B cell (primary cell): Measurements from ENCODE around the gene DCUN1D1. TPM values are rescaled to one million over a fixed set of nuclear protein-coding genes. Genes with fewer than 3 reads are reported as not detected.

ENCODE experiments used
- ATAC-seq: fragments of 200-7000 bp; cut with Tn5 transposase; one replicate; pipeline ENCODE4 v1.10.0; 2021; ENCODE audit warnings: low read depth, mild to moderate bottlenecking, moderate number of reproducible peaks, moderate library complexity
- CTCF ChIA-PET: fragments of 350-600 bp; sonication (Branson Sonifier 250); formaldehyde crosslinking; loops from one replicate; lab custom pipeline; 2021; ENCODE audit warnings: antibody characterized with exemption, inconsistent platforms; lab: Charles Lee
- POLR2A ChIA-PET: fragments of 350-600 bp; sonication (Branson Sonifier 250); formaldehyde crosslinking; loops from one replicate; lab custom pipeline; 2021; ENCODE audit warnings: antibody characterized with exemption; lab: Charles Lee
- DNase-seq: peaks from one replicate; pipeline ENCODE4 v3.0.0; 2013
- H2AFZ ChIP-seq: 2 replicates; pipeline ENCODE4 v1.6.1; 2012; ENCODE audit warnings: mild to moderate bottlenecking, low read depth, low read length; ENCODE audit not compliant: insufficient read depth, poor library complexity, severe bottlenecking
- H3K27ac ChIP-seq, 2 donors: 1 replicate in 1 of 2; 2 replicates in 1 of 2; pipeline ENCODE4 v1.5.1; 2012 to 2013; ENCODE audit warnings: low read length in 2 of 2, mild to moderate bottlenecking in 2 of 2, moderate library complexity in 1 of 2
- H3K27me3 ChIP-seq, 4 experiments: fragments of 200-600 bp in 1 of 4; sonication (generic) in 1 of 4; replicated peaks in 1 of 4; 1 replicate in 2 of 4; 2 replicates in 2 of 4; pipeline versions ENCODE4 v1.6.1 to v1.7.0; 2013 to 2016; ENCODE audit warnings: low read length in 3 of 4, mild to moderate bottlenecking in 2 of 4, mixed read lengths in 1 of 4, moderate library complexity in 1 of 4; ENCODE audit not compliant: insufficient read depth in 4 of 4, control insufficient read depth in 3 of 4; ENCODE audit errors: control extremely low read depth in 1 of 4
- H3K36me3 ChIP-seq, 2 experiments: replicated peaks in 1 of 2; 1 replicate in 1 of 2; 2 replicates in 1 of 2; pipeline versions ENCODE4 v1.6.1 to v1.7.1; 2013; ENCODE audit warnings: low read length in 1 of 2; ENCODE audit not compliant: insufficient read depth in 2 of 2, control insufficient read depth in 1 of 2; ENCODE audit errors: control extremely low read depth in 1 of 2, extremely low read depth in 1 of 2
- H3K4me1 ChIP-seq, 2 donors: fragments of 200-600 bp in 1 of 2; sonication (generic) in 1 of 2; 1 replicate in 1 of 2; 2 replicates in 1 of 2; pipeline versions ENCODE4 v1.5.1 to v1.6.1; 2013 to 2017; ENCODE audit warnings: low read length in 2 of 2; ENCODE audit not compliant: control insufficient read depth in 2 of 2, insufficient read depth in 2 of 2
- H3K4me2 ChIP-seq: replicated peaks from 2 replicates; pipeline ENCODE3; 2012; ENCODE audit warnings: mild to moderate bottlenecking, low read depth, low read length; ENCODE audit not compliant: poor library complexity, severe bottlenecking
- H3K4me3 ChIP-seq, 5 experiments: fragments of 200-600 bp in 1 of 5; sonication (generic) in 1 of 5; 1 replicate in 3 of 5; 2 replicates in 2 of 5; pipeline versions ENCODE4 v1.5.1 to v1.7.0; 2011 to 2016; ENCODE audit warnings: low read length in 4 of 5, mild to moderate bottlenecking in 4 of 5, low read depth in 2 of 5, control low read depth in 1 of 5, moderate library complexity in 1 of 5; ENCODE audit not compliant: insufficient read depth in 1 of 5; ENCODE audit errors: control extremely low read depth in 1 of 5, extremely low read depth in 1 of 5
- H3K79me2 ChIP-seq: fragments of 200-600 bp; sonication (generic); one replicate; pipeline ENCODE4 v1.6.0; 2016; ENCODE audit warnings: low read length; ENCODE audit not compliant: control insufficient read depth, insufficient read depth
- H3K9ac ChIP-seq: fragments of 200-600 bp; sonication (generic); 2 replicates; pipeline ENCODE4 v1.6.1; 2017; ENCODE audit warnings: mild to moderate bottlenecking, low read length, moderate library complexity
- H3K9me3 ChIP-seq, 3 donors: one replicate each; pipeline versions ENCODE4 v1.6.1 to v1.7.1; 2013; ENCODE audit warnings: low read length in 2 of 3; ENCODE audit not compliant: control insufficient read depth in 2 of 3, insufficient read depth in 1 of 3; ENCODE audit errors: control extremely low read depth in 1 of 3
- H4K20me1 ChIP-seq: 2 replicates; pipeline ENCODE4 v1.6.0; 2012; ENCODE audit warnings: mild to moderate bottlenecking, low read length; ENCODE audit not compliant: insufficient read depth, control insufficient read depth, poor library complexity, severe bottlenecking
- H3K27ac Mint-ChIP-seq: one replicate; pipeline ENCODE4 v1.8.0; 2021; ENCODE audit warnings: mixed read lengths
- H3K27me3 Mint-ChIP-seq: one replicate; pipeline ENCODE4 v1.8.0; 2021; ENCODE audit warnings: mixed read lengths
- H3K4me1 Mint-ChIP-seq: one replicate; pipeline ENCODE4 v1.8.0; 2021; ENCODE audit warnings: mixed read lengths
- H3K4me3 Mint-ChIP-seq: one replicate; pipeline ENCODE4 v1.8.0; 2021; ENCODE audit warnings: mixed read lengths
- H3K9me3 Mint-ChIP-seq: one replicate; pipeline ENCODE4 v1.8.0; 2022; ENCODE audit warnings: mixed read lengths; ENCODE audit not compliant: insufficient read depth
- CTCF ChIP-seq: fragments of 200-600 bp; IDR thresholded peaks from one replicate; pipeline ENCODE4 v1.8.0; 2022; ENCODE audit warnings: antibody characterized with exemption, mild to moderate bottlenecking
- EZH2 ChIP-seq: IDR thresholded peaks from 2 replicates; pipeline ENCODE4 v1.6.1; 2012; ENCODE audit warnings: borderline replicate concordance, low read depth, mild to moderate bottlenecking, moderate library complexity, low read length; ENCODE audit not compliant: insufficient read depth, poor library complexity, severe bottlenecking
- WGBS: methylation state at CpG from one replicate; pipeline ENCODE4 v1.1.5; 2013; ENCODE audit warnings: missing lambda C conversion rate; ENCODE audit not compliant: insufficient coverage; 5-methylcytosine and 5-hydroxymethylcytosine counted together
- intact Hi-C: fragments of 100-400 bp; cut with micrococcal nuclease; formaldehyde crosslinking; loops from one replicate; pipeline ENCODE4 v1.10.0; 2022
- polyA plus RNA-seq: library from polyadenylated mRNA; depleted of rRNA; stranded (reverse); fragments of >200 nt; gene quantifications from 2 replicates; pipeline ENCODE4 v1.2.3, GENCODE V29; 2012
- total RNA-seq, 2 donors: library from RNA; stranded (reverse); fragments of 120-200 nt in 1 of 2; gene quantifications; 1 replicate in 1 of 2; 2 replicates in 1 of 2; pipeline versions ENCODE4 v1.2.3 to v1.2.4, GENCODE V29; 2013 to 2022

DCUN1D1 gene
- total and polyA plus RNA-seq, 2 donors (not counting 1 experiment from before 2014, with no cell fraction given): 3.7 to 35.5 TPM

- H3K4me3 Mint-ChIP-seq: no peak overlapping the region
- Histone ChIP-seq H2AFZ (no peak overlapping the region), H3K9me3 (peaks cover 0 to 4% (median 0%) of the 10 kb centered on the region in 3 donors), H3K9ac (no peak overlapping the region), H3K4me1 (no peaks in the 10 kb centered on the region), H3K4me2 (no peak overlapping the region), H4K20me1 (no peaks in the 10 kb centered on the region), H3K27me3 (no peaks in the 10 kb centered on the region), H3K27ac (no peak overlapping the region), H3K79me2 (no peaks in the 10 kb centered on the region), H3K36me3 (peaks cover 0 to 28% of the 10 kb centered on the region in 2 experiments), H3K4me3 (no peak overlapping the region)
- no peaks in the 10 kb centered on the region for H3K4me1 Mint-ChIP-seq
- no peaks in the 10 kb centered on the region for H3K27me3 Mint-ChIP-seq
- no peak for TF ChIP-seq CTCF
- no peak for TF ChIP-seq EZH2
- CTCF ChIA-PET: no interaction called here
- no peak for DNase-seq
- intact Hi-C loops: no loop called here
- H3K9me3 Mint-ChIP-seq: no peaks in the 10 kb centered on the region
- POLR2A ChIA-PET: no interaction called here
- WGBS: no CpG with 5 or more reads among the region's 1 CpG
- ATAC-seq: no peak
- no peak overlapping the region for H3K27ac Mint-ChIP-seq
Observed at GRCh38 chr3:183027276-183027675, 46.9 kb upstream of the DCUN1D1 start.

- Histone ChIP-seq H3K4me2 (no peak overlapping the region), H3K27ac (no peak overlapping the region), H3K9me3 (no peaks in the 10 kb centered on the region), H3K4me1 (no peaks in the 10 kb centered on the region), H3K36me3 (peaks cover 0 to 38% of the 10 kb centered on the region in 2 experiments), H4K20me1 (no peaks in the 10 kb centered on the region), H2AFZ (no peak overlapping the region), H3K27me3 (no peaks in the 10 kb centered on the region), H3K79me2 (no peaks in the 10 kb centered on the region), H3K4me3 (no peak overlapping the region), H3K9ac (no peak overlapping the region)
- Mint-ChIP-seq H3K27me3 (no peaks in the 10 kb centered on the region), H3K9me3 (no peaks in the 10 kb centered on the region), H3K4me1 (no peaks in the 10 kb centered on the region), H3K4me3 (no peak overlapping the region), H3K27ac (no peak overlapping the region)
- ChIA-PET POLR2A (no interaction called here), CTCF (no interaction called here)
- DNase-seq: no peak
- no peak for ATAC-seq
- TF ChIP-seq CTCF (no peak), EZH2 (no peak)
- WGBS: no CpG with 5 or more reads among the region's 3 CpGs
- intact Hi-C loops: no loop called here
Observed at GRCh38 chr3:183022936-183023516, 42.7 kb upstream of the DCUN1D1 start.
